ENCODE results near the gene PLK2. TPM values are rescaled to one million over a fixed set of nuclear protein-coding genes. Genes with fewer than 3 reads are reported as not detected.

Gene PLK2
- total and polyA plus RNA-seq, 9 donors = 14.7 to 310 (median 41.1) TPM

- Histone ChIP-seq H3K27ac (no peak overlapping the region), H3K4me1 (ENCODE audit: insufficient read depth) (peaks cover 2% of the 10 kb centered on the region), H3K27me3 (no peaks in the 10 kb centered on the region), H3K36me3 (no peaks in the 10 kb centered on the region), H3K4me3 (no peak overlapping the region), H3K9me3 (no peaks in the 10 kb centered on the region)
- TF ChIP-seq POLR2A (IDR thresholded peaks at IDR 0.05) (no peak), EP300 (IDR thresholded peaks at IDR 0.05) (no peak), CTCF (IDR thresholded peaks at IDR 0.05) (no peak)
- no peak for DNase-seq
- intact Hi-C loops (cut with DNase I) = no loop called here
- 61 to 79% (median 75%) methylated on average over 5 of the region's 5 CpGs for WGBS, 3 donors
Observed at GRCh38 chr5:58455066-58455465, 4.8 kb downstream of the PLK2 start.

- Histone ChIP-seq H3K4me3 (no peak overlapping the region), H3K36me3 (no peaks in the 10 kb centered on the region)
Observed at GRCh38 chr5:58454025-58454424, 5.9 kb downstream of the PLK2 start.

GRCh38 chr5:58453306-58453705 lies 6.6 kb downstream of the PLK2 start:
- no peak overlapping the region for H3K4me3 ChIP-seq
- H3K27me3 ChIP-seq = no peaks in the 10 kb centered on the region
- H3K9me3 ChIP-seq = no peaks in the 10 kb centered on the region
- no peak for DNase-seq
- H3K27ac ChIP-seq = no peak overlapping the region
- no peaks in the 10 kb centered on the region for H3K36me3 ChIP-seq
- H3K4me1 ChIP-seq (ENCODE audit: insufficient read depth) = peaks cover 2% of the 10 kb centered on the region
- intact Hi-C loops (cut with DNase I) = no loop called here
- TF ChIP-seq CTCF (IDR thresholded peaks at IDR 0.05) (no peak), POLR2A (IDR thresholded peaks at IDR 0.05) (no peak), EP300 (IDR thresholded peaks at IDR 0.05) (no peak)

More at GRCh38 chr5:58454025-58454424, 5.9 kb downstream of the PLK2 start:
- WGBS, 3 donors = 83 to 97% (median 94%) methylated on average over 1 of the region's 1 CpG
- intact Hi-C loops (cut with DNase I) = no loop called here
- TF ChIP-seq EP300 (IDR thresholded peaks at IDR 0.05) (no peak), CTCF (IDR thresholded peaks at IDR 0.05) (no peak), POLR2A (IDR thresholded peaks at IDR 0.05) (no peak)
- Histone ChIP-seq H3K4me1 (ENCODE audit: insufficient read depth) (peaks cover 2% of the 10 kb centered on the region), H3K27me3 (no peaks in the 10 kb centered on the region), H3K9me3 (no peaks in the 10 kb centered on the region), H3K27ac (no peak overlapping the region)
- DNase-seq = no peak

GRCh38 chr5:58452566-58453258 lies 7.2 kb downstream of the PLK2 start:
- intact Hi-C loops (cut with DNase I) = no loop called here
- TF ChIP-seq CTCF (IDR thresholded peaks at IDR 0.05) (no peak), POLR2A (IDR thresholded peaks at IDR 0.05) (no peak), EP300 (IDR thresholded peaks at IDR 0.05) (no peak)

More at GRCh38 chr5:58452566-58453258, 7.2 kb downstream of the PLK2 start:
- no peaks in the 10 kb centered on the region for H3K4me1 ChIP-seq (ENCODE audit: insufficient read depth)
- no peaks in the 10 kb centered on the region for H3K9me3 ChIP-seq
- no peaks in the 10 kb centered on the region for H3K27me3 ChIP-seq
- H3K27ac ChIP-seq = no peak overlapping the region
- 84 to 86% (median 85%) methylated on average over 3 of the region's 3 CpGs for WGBS, 3 donors
- H3K36me3 ChIP-seq = no peaks in the 10 kb centered on the region
- no peak overlapping the region for H3K4me3 ChIP-seq
- no peak for DNase-seq
